NOMO-1 (cell line): ENCODE data around the gene PYCR2.
"Not testable (repeated sequence)": the region's sequence is repeated elsewhere in the genome, so short reads cannot be mapped to it uniquely, and the experiment has no call there.

Experiments
- DNase-seq, 2 experiments: peaks; one replicate each; lab custom pipeline; 2025; ENCODE audit not compliant: unreplicated experiment in 2 of 2; lab: John Stamatoyannopoulos, UW

The PYCR2 gene

DNA sequence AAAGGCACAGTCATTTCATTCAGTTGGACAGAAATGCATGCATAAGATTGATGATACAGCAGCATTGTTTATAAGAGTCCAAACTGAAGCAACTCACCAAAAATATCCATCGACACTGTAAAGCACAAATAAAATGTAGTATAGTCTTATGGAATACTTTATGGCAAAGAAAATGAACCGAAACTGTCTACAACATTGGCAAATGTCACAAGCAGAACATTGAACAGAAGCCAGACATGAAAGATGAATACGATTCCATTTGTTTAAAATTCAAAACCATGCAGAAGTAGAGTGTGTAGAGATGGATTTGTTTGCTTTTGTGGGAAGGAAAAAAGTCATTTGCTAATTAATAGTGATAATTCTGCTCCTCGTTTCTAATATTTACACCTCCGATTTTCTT is 27.6 kb downstream of the PYCR2 start:
- no peak for DNase-seq

DNA sequence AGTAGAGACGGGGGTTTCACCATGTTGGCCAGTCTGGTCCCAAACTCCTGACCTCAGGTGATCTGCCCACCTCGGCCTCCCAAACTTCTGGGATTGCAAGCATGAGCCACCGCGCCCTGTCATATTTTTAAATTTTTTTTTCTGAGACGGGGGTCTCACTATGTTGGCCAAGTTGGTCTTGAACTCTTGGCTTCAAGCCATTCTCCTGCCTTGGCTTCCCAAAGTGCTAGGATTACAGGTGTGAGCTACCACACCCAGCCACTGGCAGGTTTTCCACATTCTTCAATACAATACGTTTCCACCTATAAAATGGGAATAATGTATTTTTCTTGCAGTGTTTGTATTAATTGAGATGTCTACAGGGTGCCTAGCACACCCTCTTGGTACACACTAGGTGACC is 31.7 kb downstream of the PYCR2 start:
- DNase-seq, result no peak

DNA sequence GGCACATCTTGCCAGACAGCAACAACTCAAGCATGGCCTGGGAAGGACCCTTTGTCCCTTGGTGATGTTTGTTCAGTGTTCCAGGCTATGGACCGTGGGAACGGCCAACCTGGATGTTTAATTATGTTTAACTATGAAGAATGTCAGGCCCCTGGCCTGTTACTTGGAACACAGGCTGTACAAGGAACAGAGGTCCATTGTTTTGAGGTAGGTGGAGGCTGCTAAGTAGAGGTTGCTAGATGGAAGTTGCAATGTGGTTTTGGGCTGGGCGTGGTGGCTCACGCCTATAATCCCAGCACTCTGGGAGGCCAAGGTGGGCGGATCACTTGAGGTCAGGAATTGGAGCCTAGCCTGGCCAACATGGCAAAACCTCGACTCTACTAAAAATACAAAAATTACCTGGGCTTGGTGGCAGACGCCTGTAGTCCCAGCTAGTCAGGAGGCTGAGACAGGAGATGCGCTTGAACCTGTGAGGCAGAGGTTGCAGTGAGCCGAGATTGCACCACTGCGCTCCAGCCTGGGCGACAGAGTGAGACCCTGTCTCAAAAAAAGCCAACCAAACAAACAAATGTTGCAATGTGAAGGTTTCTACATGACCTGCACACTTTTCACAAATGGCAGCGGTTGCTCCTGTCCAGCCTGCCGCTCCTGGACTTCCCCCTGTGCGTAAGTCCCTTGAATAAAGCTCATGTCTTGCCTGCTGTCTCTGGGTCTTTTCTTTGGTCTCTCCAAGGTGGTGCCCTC is 32.6 kb downstream of the PYCR2 start:
- DNase-seq, result no peak

DNA sequence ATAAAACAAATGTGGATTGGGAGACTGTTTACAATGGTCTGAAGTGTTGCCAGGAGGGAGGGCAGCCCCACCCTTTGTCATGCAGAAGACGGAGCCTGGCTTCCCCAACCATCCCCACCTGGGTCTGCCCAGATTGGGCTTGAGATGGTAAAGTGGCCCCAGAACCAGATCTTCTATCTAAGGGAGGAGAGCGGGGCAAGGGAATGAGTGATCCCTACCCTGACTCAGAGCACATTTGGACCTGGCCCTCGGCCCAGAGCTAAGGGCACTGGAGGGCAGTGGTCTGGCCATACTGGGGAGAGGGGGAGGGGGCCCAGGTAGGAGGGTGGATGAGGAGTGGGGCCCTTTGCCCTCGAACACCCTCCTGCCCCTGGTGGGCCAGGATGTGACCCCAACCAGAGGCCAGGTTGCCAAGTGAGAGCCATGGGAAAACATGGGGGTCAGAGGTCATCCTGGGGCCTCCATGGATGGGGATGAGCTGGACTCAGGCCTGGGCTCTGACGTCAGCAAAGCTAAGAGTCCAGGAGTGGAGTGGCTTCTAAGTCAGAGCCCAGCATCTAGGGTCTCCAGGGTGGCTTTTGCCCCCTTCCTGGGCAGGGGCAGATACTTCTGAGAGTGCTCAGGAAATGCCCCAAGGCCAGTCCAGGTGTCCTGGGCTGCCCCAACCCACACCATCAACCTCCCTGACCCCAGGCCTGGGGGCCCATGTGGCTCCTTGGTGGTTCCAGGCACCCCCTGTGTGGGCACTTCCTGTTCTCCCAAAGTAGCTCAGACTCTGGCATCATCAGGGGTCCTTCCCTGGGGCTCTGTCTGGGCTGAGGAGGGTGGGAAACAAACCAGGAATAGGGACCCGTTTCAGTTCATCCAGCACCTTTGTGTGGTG is 33.5 kb downstream of the PYCR2 start:
- DNase-seq, result no peak

DNA sequence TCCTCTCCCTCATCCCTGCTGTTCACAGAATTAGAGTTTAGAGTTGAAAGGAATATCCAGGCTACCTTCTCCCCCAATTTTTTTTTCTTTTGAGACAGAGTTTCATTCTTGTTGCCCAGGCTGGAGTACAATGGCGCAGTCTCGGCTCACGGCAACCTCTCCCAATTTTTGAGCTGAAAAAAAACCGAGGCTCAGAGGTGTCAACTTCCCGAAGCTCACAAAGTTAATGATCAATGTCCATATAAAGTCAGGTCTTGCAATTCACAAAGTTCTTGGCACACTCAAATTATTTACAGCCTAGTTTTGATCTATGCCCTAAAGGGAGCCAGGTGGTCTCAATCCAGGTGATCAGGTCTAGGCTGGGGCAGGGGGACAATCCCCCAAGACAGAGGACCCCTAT is 34.3 kb downstream of the PYCR2 start:
- DNase-seq, result no peak

DNA sequence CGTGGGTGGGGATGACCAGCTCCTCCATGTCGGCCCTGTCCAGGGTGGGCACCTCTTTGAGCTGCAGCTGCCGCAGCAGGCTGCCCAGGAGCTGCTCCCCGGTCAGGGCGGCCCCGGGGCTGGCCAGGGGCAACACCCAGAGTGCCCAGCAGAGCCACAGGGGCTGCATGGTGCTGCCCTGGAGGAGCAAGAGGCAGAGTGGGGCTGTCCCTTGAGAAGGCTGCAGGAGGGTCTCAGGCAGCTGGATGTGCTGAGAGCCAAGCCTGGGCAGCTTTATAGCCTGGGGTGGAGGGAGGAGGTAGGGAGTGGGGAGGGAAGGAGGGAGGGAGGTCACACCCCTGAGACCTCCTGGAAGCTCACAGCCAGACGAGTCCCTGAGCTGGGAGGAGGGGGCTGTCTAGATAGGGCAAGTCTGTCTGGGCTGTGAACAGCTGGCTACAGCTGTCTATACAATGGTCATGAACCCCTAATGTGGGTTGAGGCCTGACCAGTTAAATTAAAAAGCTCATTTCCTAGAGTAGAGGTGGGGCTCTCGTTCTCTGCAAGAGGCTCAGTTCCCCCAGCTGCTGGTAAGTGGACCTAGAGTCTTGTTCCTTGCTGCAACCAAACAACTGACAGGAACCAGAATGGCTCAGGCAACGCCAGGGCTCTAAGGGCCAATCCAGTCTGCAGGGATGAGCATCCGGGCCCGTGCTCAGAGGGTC is 35.0 kb downstream of the PYCR2 start, which contains the start of gene LEFTY1:
TSS of gene LEFTY1 (minus strand) at position 249 of the 704 bp plus-strand sequence. CDS start at position 169, 80 bp downstream.
- DNase-seq, result no peak

DNA sequence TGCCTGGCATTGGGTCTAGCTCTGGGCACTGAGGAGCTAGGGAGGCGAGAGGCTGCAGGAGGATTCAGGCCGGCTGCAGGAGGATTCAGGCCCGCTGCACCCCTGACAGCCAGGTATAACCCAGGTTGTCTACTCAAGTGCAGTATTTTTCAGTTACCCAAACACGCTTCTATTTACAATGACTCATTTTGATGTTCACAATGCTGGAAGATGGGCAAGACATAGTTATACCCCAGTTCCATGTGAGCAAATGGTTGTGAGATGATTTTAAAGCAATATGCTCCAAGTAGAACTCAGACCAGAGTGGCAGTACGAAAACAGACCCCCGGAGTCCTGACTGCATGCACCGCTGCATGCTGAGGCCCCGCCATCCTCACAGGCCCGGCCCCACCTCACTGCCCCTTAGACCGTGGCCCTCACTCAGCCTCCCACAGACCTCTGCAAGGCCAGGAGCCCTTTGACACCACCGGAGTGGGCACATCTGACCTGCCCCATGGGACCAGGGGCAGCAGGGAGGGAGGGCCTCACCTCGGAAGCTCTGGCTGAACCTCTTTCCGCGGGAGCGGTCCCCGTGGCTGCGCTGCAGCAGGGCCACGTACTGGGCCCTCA is 35.7 kb downstream of the PYCR2 start:
- DNase-seq, result no peak

DNA sequence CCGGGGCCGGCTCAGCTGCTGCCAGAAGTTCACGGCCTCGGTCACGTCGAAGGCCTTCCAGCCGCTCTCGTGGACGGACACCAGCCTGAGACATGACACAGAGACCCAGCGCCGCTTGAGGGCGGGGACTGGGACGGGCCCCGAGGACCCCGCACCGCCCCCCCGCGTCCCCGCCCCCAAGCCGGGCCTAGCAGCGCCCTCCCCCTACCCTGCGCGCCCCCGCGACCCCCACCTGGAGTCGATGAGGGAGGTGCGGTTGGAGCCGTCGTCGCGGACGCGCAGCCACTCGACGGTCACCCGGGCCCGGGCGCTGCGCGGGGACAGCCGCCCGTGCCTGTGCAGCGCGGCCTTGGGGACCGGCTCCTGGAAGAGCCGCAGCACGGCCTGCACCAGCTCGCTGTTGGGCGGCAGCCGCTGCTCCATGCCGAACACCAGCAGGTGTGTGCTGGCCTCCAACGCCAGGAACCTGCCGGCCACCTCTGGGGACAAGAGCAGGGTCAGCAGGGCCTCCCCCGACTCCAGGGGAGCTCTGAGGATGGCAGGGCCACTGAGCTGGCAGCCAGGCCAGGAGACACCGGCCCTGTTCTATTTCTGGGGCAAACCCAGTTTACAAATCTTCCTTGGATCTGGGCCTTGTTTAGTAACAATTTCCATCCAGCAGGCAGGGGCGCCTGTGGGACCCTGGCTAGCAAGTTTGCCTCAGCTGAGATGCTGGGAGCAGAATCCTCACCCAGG is 36.3 kb downstream of the PYCR2 start:
- DNase-seq, result not testable (repeated sequence)

DNA sequence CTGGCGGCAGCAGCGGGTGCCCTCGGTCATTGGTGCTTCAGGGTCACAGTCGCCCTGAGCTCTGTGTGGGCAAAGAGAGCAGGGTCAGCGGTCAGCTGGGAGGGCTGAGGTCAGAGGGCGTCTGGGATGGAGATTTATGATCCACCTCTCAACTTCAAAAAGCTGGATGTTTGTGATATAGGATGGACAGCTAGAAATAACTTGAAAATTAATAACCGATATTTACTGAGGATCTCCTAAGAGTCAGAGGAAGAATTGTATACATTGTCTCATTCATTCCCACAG is 37.1 kb downstream of the PYCR2 start:
- no peak for DNase-seq

DNA sequence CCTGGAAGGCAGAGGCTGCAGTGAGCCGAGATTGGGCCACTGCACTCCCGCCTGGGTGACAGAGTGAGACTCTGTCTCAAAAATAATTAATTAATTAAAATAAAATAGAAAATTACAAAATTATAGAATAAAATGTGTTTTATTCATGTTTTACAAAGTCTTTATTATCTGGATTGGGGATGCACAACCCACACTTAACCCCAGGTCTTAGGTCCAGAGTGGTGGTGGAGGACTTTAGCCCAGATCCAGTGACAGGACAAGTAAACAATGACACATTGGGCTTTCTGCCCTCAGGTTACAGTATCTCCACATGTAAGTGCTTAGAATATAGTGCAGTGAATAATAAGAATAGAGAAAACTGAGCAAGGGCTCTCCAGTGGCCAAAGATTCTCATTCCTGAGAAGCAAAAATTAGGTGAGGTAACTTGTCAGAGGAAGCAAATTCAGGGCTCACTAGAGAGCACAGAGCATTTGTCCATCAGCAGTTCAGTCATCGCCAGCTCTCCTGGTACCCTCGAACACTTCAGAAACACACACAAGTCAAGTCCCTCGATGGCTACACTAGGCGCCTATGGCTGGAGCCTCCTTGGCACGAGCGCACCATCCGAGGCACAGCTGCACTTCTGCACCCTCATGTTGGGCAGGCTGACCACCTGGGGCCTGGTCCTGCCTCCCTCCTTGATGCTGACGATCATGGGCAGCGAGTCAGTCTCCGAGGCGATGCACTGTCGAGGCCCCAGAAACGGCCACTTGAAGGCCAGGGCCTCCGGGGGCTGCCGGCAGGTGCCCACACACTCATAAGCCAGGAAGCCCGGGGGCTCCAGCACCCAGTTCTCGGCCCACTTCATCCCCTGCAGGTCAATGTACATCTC is 37.7 kb downstream of the PYCR2 start:
- DNase-seq, result no peak

DNA sequence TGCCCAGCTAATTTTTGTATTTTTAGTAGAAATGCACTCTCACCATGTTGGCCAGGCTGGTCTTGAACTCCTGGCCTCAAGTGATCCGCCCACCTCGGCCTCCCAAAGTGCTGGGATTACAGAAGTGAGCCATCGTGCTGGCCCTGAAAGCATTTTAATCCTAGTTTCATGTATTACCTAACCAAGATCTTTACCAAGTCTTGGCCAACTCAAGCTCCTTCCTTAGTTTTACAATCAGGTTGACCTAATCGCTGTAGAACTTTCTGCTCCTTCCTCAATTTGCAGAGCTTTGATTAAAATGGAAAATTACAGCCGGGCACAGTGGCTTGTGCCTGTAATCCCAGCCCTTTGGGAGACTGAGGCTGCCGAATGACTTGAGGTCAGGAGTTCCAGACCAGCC is 38.7 kb downstream of the PYCR2 start:
- peak; percentile 75 to 89 for DNase-seq

DNA sequence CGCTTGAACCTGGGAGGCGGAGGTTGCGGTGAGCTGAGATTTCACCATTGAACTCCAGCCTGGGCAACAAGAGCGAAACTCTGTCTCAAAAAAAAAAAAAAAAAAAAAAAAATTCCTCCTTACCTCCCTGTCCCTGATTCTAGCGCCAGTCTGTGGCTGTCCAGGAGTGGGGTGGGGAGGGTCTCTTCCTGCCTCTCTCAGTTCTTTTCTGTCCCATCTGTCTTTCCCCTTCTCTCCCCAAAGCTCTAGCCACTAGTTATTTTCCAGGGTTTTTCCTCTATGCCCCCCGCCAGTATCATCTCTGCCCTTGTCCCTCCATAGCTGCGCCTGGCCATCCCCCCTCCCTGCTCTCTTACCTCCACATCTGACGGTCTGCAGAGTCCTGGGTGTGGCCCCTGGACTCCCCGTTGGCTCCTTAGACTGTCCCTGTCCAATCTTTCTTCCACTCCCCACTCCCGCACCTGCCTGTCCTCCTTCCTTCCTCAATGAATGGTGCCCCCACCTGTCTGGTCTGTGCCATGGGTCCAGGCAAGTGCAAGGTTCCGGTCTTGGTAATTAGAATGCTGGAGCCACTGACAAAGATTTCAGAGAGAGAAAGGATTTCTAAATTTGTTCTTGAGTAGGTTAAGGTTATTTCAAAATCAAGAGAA is 40.3 kb downstream of the PYCR2 start:
- no peak for DNase-seq

DNA sequence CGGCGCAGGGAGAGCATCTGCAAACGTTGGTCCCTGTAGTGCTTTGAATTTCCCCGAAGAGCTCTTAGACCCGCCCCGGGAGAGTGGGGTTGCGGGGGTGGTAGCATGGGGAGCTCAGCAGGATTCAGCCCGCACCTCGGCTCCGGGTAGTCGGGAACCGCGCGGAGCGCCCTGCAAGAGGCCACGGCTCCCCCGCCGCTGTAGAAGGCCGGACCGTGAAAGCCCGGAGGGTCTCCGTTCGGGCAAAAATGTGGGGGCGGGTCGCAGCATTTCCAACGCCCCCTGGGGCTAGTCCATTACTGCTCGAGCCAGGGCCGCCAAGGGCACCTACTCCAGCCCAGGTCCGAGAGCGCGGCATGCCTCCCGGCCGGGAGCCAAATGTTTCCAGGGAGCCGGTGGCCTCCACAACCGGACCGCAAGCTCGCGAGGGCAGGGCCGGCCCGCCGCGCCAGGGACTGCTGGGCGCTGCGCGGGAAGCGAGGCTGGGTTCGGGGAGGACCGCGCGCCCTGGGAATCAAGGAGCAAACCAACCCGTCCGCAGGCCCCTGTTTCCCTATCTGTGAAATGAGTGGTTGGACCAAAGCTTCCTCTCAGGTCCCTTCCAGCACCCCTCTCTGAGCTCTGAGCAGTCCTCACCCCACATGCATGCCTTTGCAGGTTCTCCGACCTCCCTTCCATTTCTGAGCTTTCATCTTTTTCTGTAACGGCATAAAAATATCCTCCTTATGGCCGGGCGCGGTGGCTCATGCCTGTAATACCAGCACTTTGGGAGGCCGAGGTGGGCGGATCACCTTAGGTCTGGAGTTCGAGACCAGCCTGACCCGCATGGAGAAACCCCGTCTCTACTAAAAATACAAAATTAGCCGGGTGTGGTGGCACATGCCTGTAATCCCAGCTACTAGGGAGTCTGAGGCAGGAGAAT is 41.1 kb downstream of the PYCR2 start:
- DNase-seq, result peak; percentile 12 to 13

DNA sequence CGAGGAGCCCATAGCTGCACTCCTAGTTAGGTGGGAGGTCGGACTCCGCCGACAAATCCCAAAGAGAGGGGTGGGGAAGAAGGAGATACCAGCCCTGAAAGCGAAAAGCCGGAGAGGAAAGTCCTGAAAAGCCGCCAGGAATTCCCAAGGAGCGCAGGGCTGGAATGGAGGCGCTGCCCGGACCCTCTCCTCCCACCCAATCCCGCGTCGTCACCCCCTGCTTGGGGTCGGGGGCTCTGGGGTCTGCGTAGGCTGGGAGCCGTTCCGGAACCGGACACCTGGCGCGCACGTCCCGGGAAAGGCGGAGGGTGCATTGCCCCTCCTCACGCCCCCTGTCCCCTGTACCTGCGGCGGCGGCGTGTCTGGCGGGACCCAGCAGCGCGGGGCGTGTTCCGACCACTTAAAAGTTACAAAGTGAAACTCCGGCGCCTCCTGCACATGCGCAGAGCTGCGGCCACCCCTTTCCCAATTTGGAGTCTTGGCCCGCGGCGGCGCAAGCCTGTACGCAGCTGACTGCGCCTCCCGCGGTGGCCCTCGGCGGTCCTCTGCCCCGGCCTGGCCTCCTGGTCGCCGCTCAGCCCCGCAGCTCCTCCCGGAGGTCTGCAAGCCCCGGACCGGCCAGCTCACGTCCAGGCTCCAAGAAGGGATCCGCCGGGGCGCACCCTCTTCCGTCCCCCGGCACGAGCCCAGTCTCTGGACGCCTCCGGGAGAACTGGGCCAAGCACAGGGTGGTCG is 41.9 kb downstream of the PYCR2 start, which contains the start of gene TMEM63A:
TSS of gene TMEM63A (minus strand) at position 422 of the 735 bp plus-strand sequence. CDS start 4,800 bp downstream, outside the sequence.
- peak; percentile 87 to 91 for DNase-seq

DNA sequence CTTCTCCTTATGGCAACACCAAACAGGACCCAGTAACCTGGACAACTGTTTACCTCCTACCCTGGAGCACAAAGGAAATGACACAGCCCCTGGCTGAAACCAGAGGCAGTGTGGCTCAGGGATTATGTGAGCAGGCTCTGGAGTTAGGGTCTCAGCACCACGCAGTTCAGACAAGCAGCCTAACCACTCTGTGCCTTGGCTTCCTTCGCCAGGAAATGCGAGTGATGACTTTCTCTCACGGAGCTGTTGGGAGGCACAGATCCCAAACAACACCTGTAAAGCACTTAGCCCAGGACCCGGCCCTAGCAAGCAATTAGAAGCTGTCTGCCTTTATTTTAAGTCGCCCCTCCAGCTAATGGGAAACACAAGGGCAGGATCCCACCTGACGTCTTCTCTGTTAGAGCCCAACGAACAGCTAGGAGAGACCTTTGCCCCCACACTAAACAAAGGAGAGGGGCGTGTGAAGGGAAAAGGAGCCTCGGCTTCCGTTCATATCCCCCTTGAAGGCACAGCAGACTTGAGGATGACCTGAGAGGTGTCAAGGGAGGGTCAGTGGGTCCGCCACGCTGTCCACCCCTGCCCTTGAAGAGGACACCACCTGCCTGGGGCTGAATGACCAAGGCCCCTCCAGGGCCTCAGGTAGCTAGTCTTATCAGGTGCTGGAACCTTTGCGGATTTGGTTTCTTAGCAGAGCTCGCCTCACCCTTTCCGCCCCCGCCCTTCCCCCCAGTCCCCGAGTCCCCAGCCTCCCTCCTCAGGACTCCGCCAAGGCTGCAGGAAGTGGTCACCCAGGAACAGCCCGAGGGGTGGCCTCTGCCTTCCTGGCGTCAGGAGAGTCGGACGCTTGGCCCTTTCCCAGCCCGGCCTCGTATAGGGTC is 42.7 kb downstream of the PYCR2 start:
- DNase-seq, result no peak

DNA sequence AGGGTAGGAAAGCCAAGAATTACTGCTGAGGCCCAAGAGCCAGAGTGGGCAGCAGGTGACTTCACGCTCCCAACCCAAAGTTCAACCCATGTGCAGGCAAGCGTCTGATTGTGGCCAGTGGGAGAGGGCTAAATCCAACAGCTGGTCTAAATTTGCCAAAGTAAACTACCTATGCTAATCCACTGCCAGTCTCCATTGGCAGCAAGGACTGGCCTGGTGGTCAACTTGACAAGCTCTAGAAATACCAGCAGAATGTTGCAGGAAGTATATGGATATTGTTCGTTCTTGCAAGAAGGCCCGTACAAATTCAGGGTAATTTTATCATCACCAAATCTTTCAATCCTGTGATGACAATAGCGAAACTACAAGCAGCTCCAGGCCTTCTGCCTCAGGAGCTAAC is 43.4 kb downstream of the PYCR2 start:
- DNase-seq, result no peak
